GM19043 (cell line): ENCODE results near the gene C9orf153.
"Not testable (repeated sequence)": the region's sequence is repeated elsewhere in the genome, so short reads cannot be mapped to it uniquely, and the experiment has no call there.

ENCODE experiments used
- ATAC-seq: cut with Tn5 transposase; IDR thresholded peaks from one replicate; pipeline ENCODE4 v1.9.1; 2021; ENCODE audit warnings: low read depth; ENCODE audit not compliant: unreplicated experiment

The C9orf153 gene

GRCh38 chr9:86193088-86193487 is 66.4 kb downstream of the C9orf153 start:
- no peak for ATAC-seq

GRCh38 chr9:86190700-86191099 is 68.8 kb downstream of the C9orf153 start:
- ATAC-seq, result not testable (repeated sequence)

- ATAC-seq, result no peak
These were observed 72.3 kb downstream of the C9orf153 start for GRCh38 chr9:86187121-86187520.

- ATAC-seq, result no peak
These were observed 72.8 kb downstream of the C9orf153 start for GRCh38 chr9:86186696-86187095.

- no peak for ATAC-seq
These were observed 73.6 kb downstream of the C9orf153 start for GRCh38 chr9:86185872-86186271.

GRCh38 chr9:86184138-86184524 is 75.3 kb downstream of the C9orf153 start:
- ATAC-seq, result no peak

- no peak for ATAC-seq
These were observed 76.0 kb downstream of the C9orf153 start for GRCh38 chr9:86183229-86184137.

GRCh38 chr9:86181379-86182315 is 77.8 kb downstream of the C9orf153 start:
- no peak for ATAC-seq

- ATAC-seq, result no peak
These were observed 81.0 kb downstream of the C9orf153 start for GRCh38 chr9:86178503-86178902.

- no peak for ATAC-seq
These were observed 81.5 kb downstream of the C9orf153 start for GRCh38 chr9:86177995-86178394.

- no peak for ATAC-seq
These were observed 83.0 kb downstream of the C9orf153 start for GRCh38 chr9:86176468-86176867.

GRCh38 chr9:86175743-86176456 is 83.6 kb downstream of the C9orf153 start:
- no peak for ATAC-seq

- no peak for ATAC-seq
These were observed 84.2 kb downstream of the C9orf153 start for GRCh38 chr9:86175223-86175622.
